Measurements from ENCODE around the gene SPECC1. TPM values are rescaled to one million over a fixed set of nuclear protein-coding genes. Genes with fewer than 3 reads are reported as not detected.
"Not testable (repeated sequence)": the region's sequence is repeated elsewhere in the genome, so short reads cannot be mapped to it uniquely, and the experiment has no call there.

SPECC1 gene
- total and polyA plus RNA-seq, 7 donors = 10.9 to 98.3 (median 43.5) TPM

DNA sequence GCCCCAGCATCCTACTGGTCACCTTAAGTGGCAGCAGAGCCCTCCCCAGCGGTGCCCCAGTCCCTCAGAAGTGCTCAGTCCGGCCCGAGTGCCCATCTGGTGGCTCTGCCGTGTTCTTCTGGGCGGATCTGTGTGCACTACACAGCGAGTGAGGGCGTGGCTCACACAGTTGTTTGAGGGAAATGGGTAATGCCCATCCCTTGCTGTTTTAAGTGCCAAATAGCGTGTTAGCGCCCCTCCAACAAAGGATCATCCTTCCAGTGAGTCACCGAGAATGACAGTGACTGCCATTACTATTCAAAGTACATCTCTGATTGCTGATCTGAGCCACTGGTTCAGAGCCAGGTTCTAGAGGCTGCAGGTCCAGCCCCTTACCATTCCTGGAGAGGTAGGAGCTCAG lies 306.2 kb downstream of the SPECC1 start:
- no peaks in the 10 kb centered on the region for H3K27me3 ChIP-seq
- no peak for TF ChIP-seq EP300 (IDR thresholded peaks at IDR 0.05)
- TF ChIP-seq, protein P1, sequence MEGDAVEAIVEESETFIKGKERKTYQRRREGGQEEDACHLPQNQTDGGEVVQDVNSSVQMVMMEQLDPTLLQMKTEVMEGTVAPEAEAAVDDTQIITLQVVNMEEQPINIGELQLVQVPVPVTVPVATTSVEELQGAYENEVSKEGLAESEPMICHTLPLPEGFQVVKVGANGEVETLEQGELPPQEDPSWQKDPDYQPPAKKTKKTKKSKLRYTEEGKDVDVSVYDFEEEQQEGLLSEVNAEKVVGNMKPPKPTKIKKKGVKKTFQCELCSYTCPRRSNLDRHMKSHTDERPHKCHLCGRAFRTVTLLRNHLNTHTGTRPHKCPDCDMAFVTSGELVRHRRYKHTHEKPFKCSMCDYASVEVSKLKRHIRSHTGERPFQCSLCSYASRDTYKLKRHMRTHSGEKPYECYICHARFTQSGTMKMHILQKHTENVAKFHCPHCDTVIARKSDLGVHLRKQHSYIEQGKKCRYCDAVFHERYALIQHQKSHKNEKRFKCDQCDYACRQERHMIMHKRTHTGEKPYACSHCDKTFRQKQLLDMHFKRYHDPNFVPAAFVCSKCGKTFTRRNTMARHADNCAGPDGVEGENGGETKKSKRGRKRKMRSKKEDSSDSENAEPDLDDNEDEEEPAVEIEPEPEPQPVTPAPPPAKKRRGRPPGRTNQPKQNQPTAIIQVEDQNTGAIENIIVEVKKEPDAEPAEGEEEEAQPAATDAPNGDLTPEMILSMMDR (IDR thresholded peaks at IDR 0.05) = no peak
- no peak for TF ChIP-seq POLR2AphosphoS5 (IDR thresholded peaks at IDR 0.05)
- no peak for TF ChIP-seq POLR2A (IDR thresholded peaks at IDR 0.05)
- no peak overlapping the region for H3K27ac ChIP-seq
- intact Hi-C loops (cut with DNase I) = no loop called here
- H3K9me3 ChIP-seq = no peaks in the 10 kb centered on the region
- DNase-seq = no peak
- WGBS, 2 donors = 76 to 90% methylated on average over 10 of the region's 10 CpGs
- no peak overlapping the region for H3K4me3 ChIP-seq
- H3K36me3 ChIP-seq = no peaks in the 10 kb centered on the region
- peaks cover 0 to 2% (median 1%) of the 10 kb centered on the region in 4 donors for H3K4me1 ChIP-seq

DNA sequence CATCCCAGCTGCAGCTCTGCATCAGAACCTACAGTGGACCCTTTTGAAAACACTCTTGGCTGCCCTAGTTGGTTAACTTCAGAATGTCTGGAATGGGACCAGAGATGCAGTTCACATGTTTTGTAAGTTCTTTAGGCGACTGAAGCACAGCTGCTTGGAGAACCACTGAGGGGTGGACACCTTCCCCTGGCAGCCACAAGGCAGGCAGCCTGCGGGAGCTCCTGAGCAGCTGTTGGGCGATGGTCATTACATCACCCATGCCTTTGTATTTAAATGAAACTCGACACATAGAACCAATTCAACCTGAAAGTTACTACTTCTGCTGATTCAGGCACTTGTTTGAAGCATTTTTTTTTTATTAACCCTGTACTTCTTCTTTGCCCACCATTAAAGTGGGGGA lies 306.7 kb downstream of the SPECC1 start:
- Histone ChIP-seq H3K36me3 (no peaks in the 10 kb centered on the region), H3K4me1 (peaks cover 0 to 7% (median 4%) of the 10 kb centered on the region in 4 donors), H3K27ac (no peak overlapping the region), H3K9me3 (no peaks in the 10 kb centered on the region), H3K27me3 (no peaks in the 10 kb centered on the region), H3K4me3 (no peak overlapping the region)
- intact Hi-C loops (cut with DNase I) = no loop called here
- no peak for DNase-seq
- WGBS, 2 donors = 78 to 82% methylated on average over 4 of the region's 4 CpGs
- TF ChIP-seq, protein P1 (IDR thresholded peaks at IDR 0.05) = no peak
- TF ChIP-seq POLR2AphosphoS5 (IDR thresholded peaks at IDR 0.05) (no peak), EP300 (IDR thresholded peaks at IDR 0.05) (no peak), POLR2A (IDR thresholded peaks at IDR 0.05) (no peak)

DNA sequence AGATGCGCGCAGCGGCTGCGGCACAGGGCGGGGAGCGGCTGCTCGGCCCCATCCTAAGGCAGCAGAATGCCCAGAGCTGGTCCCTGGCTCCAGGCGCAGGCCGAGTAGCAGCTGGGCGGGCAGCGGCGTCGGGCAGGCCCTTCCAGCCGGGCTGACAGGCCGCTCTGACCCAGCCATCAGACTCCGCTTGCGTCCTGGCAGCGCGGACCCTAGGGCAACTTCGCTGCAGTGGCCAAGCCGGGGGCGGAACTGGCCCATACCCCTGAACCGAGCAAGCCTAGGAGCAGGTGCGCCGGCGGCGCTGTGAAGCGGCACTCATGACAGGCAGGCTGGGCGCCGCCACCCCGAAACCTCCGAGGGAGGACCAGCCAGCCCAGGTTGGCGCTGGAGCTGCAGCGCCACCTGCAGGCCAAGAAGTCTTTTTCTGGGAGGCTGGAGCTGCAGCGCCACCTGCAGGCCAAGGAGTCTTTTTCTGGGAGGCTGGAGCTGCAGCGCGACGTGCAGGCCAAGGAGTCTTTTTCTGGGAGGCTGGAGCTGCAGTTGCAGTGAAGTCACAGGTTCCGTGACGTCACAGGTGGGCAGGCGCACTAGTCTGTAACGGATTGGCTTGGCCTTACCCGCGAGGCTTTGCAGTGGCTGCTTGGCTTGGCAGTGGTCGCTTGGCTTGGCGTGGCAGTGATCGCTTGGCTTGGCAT lies 311.5 kb downstream of the SPECC1 start:
- H3K9me3 ChIP-seq, H3K36me3 ChIP-seq, H3K27me3 ChIP-seq: not testable (repeated sequence)
- WGBS, 2 donors = 13 to 22% methylated on average over 47 of the region's 47 CpGs
- Histone ChIP-seq H3K4me3 (peak overlapping the region in 3 of 4 donors; percentile 40 to 48 (median 43)), H3K4me1 (peaks cover 0 to 11% (median 4%) of the 10 kb centered on the region in 4 donors), H3K27ac (peak overlapping the region in 3 of 4 donors; percentile 40 to 60 (median 45))
- DNase-seq = peak; percentile 81
- TF ChIP-seq, protein P1 (IDR thresholded peaks at IDR 0.05) = peak; percentile 70 to 96 (median 94)
- intact Hi-C loops (cut with DNase I) = loop anchor here (1.0 to 2.0 kb wide), 2 partner anchors 94 to 200 kb away; no protein-coding TSS in a partner anchor

DNA sequence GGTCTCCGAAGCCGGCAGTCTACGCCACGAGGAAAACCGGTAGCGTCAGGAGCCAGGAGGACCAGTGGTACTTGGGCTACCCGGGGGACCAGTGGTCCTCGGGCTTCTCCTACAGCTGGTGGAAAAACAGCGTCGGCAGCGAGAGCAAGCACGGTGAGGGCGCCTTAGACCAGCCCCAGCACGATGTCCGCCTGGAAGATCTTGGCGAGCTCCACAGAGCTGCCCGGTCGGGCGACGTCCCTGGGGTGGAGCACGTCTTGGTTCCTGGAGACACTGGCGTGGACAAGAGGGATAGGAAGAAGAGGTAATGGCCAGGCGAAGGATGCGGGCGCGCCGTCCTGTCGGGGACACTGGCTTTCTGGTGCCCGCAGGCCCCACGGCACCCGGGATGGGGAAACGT lies 312.2 kb downstream of the SPECC1 start:
- intact Hi-C loops (cut with DNase I) = loop anchor here (2.0 kb wide), 1 partner anchor 201 kb away; no protein-coding TSS in a partner anchor
- H3K36me3 ChIP-seq, H3K27me3 ChIP-seq, DNase-seq, H3K27ac ChIP-seq, H3K4me3 ChIP-seq, H3K9me3 ChIP-seq: not testable (repeated sequence)
- 97% methylated on average over 32 of the region's 32 CpGs for WGBS, 2 donors
- peaks cover 0 to 11% (median 4%) of the 10 kb centered on the region in 4 donors for H3K4me1 ChIP-seq

DNA sequence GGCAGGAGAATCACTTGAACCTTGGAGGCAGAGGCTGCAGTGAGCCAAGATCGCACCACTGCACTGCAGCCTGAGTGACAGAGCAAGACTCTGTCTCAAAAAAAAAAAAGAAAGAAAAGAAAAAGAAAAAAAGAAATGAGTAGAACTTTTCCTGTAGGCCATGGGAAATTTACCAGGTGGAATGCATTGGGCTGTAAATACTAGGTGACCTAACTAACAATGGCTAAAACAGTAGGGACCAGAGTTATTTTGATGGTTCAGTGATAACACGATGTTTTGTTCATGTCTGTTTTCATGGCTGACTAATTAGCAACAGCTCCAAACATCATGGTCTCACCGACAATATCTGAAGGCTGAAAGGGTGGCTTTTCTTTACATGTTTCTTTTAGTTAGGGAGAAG lies 318.6 kb downstream of the SPECC1 start:
- H3K36me3 ChIP-seq; H3K4me3 ChIP-seq; DNase-seq; H3K4me1 ChIP-seq; intact Hi-C loops (cut with DNase I); H3K9me3 ChIP-seq; H3K27me3 ChIP-seq: not testable (repeated sequence)
- peak overlapping the region in 2 of 4 donors; percentile 10 to 53 for H3K27ac ChIP-seq
- 71 to 88% methylated on average over 3 of the region's 3 CpGs for WGBS, 2 donors

DNA sequence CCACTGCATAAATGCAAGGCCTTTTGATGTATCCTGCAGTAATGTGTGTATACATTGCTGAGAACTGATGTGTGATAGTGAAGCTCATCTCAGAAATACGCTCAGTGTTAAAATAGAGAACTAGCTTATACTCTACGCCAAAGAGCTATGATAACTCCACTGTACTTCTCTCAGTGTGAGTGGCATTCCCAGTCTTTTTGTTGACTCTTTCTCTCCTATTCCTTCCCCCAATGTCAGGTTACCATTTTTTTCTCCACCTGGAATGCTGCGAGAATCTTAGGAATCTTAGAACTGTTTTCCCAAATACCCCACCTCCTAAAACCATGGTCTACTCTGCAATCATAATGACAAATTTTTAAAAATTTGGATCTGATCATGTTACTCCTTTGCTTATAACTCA lies 342.2 kb downstream of the SPECC1 start:
- H3K9me3 ChIP-seq; H3K27me3 ChIP-seq; H3K4me3 ChIP-seq; H3K36me3 ChIP-seq; H3K4me1 ChIP-seq; DNase-seq; H3K27ac ChIP-seq; intact Hi-C loops (cut with DNase I): not testable (repeated sequence)
- 100% methylated on average over 2 to 3 of the region's 3 CpGs for WGBS, 2 donors

DNA sequence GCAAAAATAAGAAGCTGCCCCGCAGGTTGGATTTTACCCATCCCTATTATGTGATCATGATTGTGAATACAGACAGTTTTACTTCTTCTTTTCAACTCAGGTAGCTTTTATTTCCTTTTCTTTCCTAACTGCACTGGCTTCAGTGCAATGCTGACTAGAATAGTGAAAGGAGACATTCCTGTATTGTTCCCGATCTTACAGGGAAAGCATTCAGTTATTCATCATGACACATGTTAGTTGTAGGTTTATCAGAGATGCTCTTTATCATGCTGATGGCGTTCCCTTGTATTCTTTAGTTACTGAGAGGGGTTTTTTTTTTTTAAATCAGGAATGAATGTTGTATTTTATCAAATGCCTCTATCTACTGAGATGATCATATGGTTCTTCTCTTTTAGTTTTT lies 343.4 kb downstream of the SPECC1 start:
- DNase-seq; H3K4me1 ChIP-seq; H3K36me3 ChIP-seq; intact Hi-C loops (cut with DNase I); H3K4me3 ChIP-seq; H3K27ac ChIP-seq; H3K27me3 ChIP-seq; H3K9me3 ChIP-seq: not testable (repeated sequence)
- 88 to 90% methylated on average over 3 of the region's 3 CpGs for WGBS, 2 donors

DNA sequence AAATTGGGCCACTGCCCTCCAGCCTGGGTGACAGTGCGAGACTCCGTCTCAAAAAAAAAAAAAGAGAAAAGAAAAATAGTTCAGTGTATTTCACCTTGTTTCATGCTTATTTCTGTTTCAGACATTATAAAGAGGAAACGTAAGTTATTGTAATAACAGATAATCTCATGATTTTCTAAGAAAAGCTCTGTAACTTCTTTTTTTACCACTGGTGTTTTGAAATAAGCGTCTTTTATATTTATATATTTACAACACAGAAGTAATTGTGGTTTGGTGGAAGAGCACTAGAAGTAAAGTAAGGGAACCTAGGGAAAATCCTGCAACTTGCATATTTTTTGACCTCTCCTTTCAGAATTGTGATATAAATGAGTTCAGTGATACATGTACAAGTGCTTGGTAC lies 354.7 kb downstream of the SPECC1 start:
- intact Hi-C loops (cut with DNase I); H3K4me1 ChIP-seq; H3K36me3 ChIP-seq; H3K9me3 ChIP-seq; DNase-seq; H3K27me3 ChIP-seq; H3K4me3 ChIP-seq; H3K27ac ChIP-seq: not testable (repeated sequence)
- WGBS, 2 donors = 79% methylated on average over 4 of the region's 4 CpGs

Data from sigmoid colon (tissue), 7 donors.